A549 (cell line): ENCODE measurements around the gene SLC1A1. TPM values are rescaled to one million over a fixed set of nuclear protein-coding genes. Genes with fewer than 3 reads are reported as not detected.

Experiments used
- ATAC-seq, 2 experiments: fragments of 200-7000 bp in 1 of 2; fragments of >200 bp in 1 of 2; cut with Nextera tagmentation in 1 of 2; cut with Tn5 transposase in 1 of 2; 3 replicates each; pipeline versions ENCODE4 v1.8.0 to v1.9.1; 2018 to 2020; ENCODE audit warnings: mild to moderate bottlenecking in 1 of 2, moderate library complexity in 1 of 2
- CTCF ChIA-PET: fragments of 300-600 bp; sonication (Branson Sonifier 250); formaldehyde crosslinking; extraction: SDS; loops from one replicate; lab custom pipeline; 2021; ENCODE audit warnings: antibody characterized with exemption, inconsistent platforms; lab: Yijun Ruan, JAX
- POLR2A ChIA-PET: fragments of 350-600 bp; formaldehyde crosslinking; extraction: SDS; loops from one replicate; lab custom pipeline; 2021; ENCODE audit warnings: antibody characterized with exemption, inconsistent platforms; lab: Yijun Ruan, JAX
- DNase-seq, 2 experiments: peaks; one replicate each; pipeline versions ENCODE4 v3.0.0 to v3.0.0-alpha.2; 2011 to 2016; ENCODE audit warnings: low read depth in 1 of 2, low spot score in 1 of 2
- FAIRE-seq: peaks from 2 replicates; lab custom pipeline; 2011; peaks lifted over from hg19 to GRCh38; lab: Jason Lieb, UNC
- H3K27ac ChIP-seq, 2 experiments: fragments of >200 bp; sonication (Bioruptor Twin); formaldehyde crosslinking; 3 replicates each; pipeline ENCODE4 v1.5.1; 2016 to 2017
- H3K4me1 ChIP-seq: fragments of >200 bp; sonication (Bioruptor Twin); formaldehyde crosslinking; 3 replicates; pipeline ENCODE4 v1.6.1; 2016
- H3K4me2 ChIP-seq: fragments of >200 bp; sonication (Bioruptor Twin); formaldehyde crosslinking; 3 replicates; pipeline ENCODE4 v1.6.1; 2016
- H3K4me3 ChIP-seq: fragments of >200 bp; sonication (Bioruptor Twin); formaldehyde crosslinking; 3 replicates; pipeline ENCODE4 v1.5.1; 2016
- H3K9me3 ChIP-seq: fragments of >200 bp; sonication (Bioruptor Twin); formaldehyde crosslinking; 3 replicates; pipeline ENCODE4 v1.6.1; 2016
- ATOH8 ChIP-seq: fragments of 250-450 bp; sonication (Bioruptor Pico); IDR thresholded peaks from 2 replicates; pipeline ENCODE4 v1.5.0; 2020; ENCODE audit warnings: low read depth, mild to moderate bottlenecking, moderate library complexity
- BCL3 ChIP-seq: fragments of >200 bp; sonication (Bioruptor Twin); formaldehyde crosslinking; IDR thresholded peaks from 3 replicates; pipeline ENCODE4 v1.6.1; 2016
- CBX2 ChIP-seq: fragments of 200-600 bp; sonication (generic); IDR thresholded peaks from 2 replicates; pipeline ENCODE4 v1.6.1; 2016; ENCODE audit warnings: low read depth, mild to moderate bottlenecking, borderline replicate concordance
- CEBPB ChIP-seq, 2 experiments: fragments of >200 bp in 1 of 2; sonication (Bioruptor Twin) in 1 of 2; formaldehyde crosslinking in 1 of 2; IDR thresholded peaks; 2 replicates each; pipeline ENCODE4 v1.6.1; 2012 to 2016
- CHD2 ChIP-seq: fragments of 150-350 bp; IDR thresholded peaks from 2 replicates; pipeline ENCODE4 v1.6.1; 2014; ENCODE audit warnings: low read length; ENCODE audit not compliant: partially characterized antibody
- E2F6 ChIP-seq: IDR thresholded peaks from 2 replicates; pipeline ENCODE4 v1.6.1; 2012; ENCODE audit warnings: low read depth, borderline replicate concordance
- EHF ChIP-seq: fragments of 250-450 bp; sonication (Bioruptor Pico); IDR thresholded peaks from 2 replicates; pipeline ENCODE4 v1.5.0; 2020; ENCODE audit warnings: mild to moderate bottlenecking
- ELK1 ChIP-seq: fragments of 150-350 bp; IDR thresholded peaks from 2 replicates; pipeline ENCODE4 v1.6.1; 2014; ENCODE audit warnings: low read depth, mild to moderate bottlenecking, low read length
- EP300 ChIP-seq, 2 experiments: fragments of >200 bp; sonication (Bioruptor Twin); formaldehyde crosslinking; IDR thresholded peaks; 2 replicates in 1 of 2; 3 replicates in 1 of 2; pipeline ENCODE4 v1.6.1; 2016 to 2017
- FOSB ChIP-seq: fragments of 250-450 bp; sonication (Bioruptor Pico); IDR thresholded peaks from 2 replicates; pipeline ENCODE4 v1.5.0; 2020; ENCODE audit warnings: mild to moderate bottlenecking, moderate library complexity
- GATA3 ChIP-seq: IDR thresholded peaks from 2 replicates; pipeline ENCODE4 v1.6.1; 2012; ENCODE audit warnings: borderline replicate concordance
- HES2 ChIP-seq: fragments of >200 bp; sonication (Bioruptor Twin); formaldehyde crosslinking; IDR thresholded peaks from 2 replicates; pipeline ENCODE4 v1.6.1; 2016
- HEYL ChIP-seq: fragments of 250-450 bp; sonication (Bioruptor Pico); IDR thresholded peaks from 2 replicates; pipeline ENCODE4 v1.8.0; 2021; ENCODE audit warnings: mild to moderate bottlenecking, moderate library complexity
- HMGXB4 ChIP-seq: fragments of 250-450 bp; sonication (Bioruptor Pico); IDR thresholded peaks from 2 replicates; pipeline ENCODE4 v1.5.0; 2021; ENCODE audit warnings: mild to moderate bottlenecking, moderate library complexity, borderline replicate concordance
- HOXB5 ChIP-seq: fragments of 250-450 bp; sonication (Bioruptor Pico); IDR thresholded peaks from 2 replicates; pipeline ENCODE4 v1.5.0; 2020; ENCODE audit warnings: mild to moderate bottlenecking, moderate library complexity
- KDM1A ChIP-seq: fragments of 200-600 bp; sonication (generic); IDR thresholded peaks from 2 replicates; pipeline ENCODE4 v1.6.1; 2016; ENCODE audit warnings: low read depth, mild to moderate bottlenecking
- KDM5A ChIP-seq: fragments of 200-600 bp; sonication (generic); IDR thresholded peaks from 2 replicates; pipeline ENCODE4 v1.6.1; 2016; ENCODE audit warnings: antibody characterized with exemption, mild to moderate bottlenecking
- MAFK ChIP-seq: fragments of 450-650 bp; IDR thresholded peaks from 2 replicates; pipeline ENCODE4 v1.6.1; 2014; ENCODE audit not compliant: partially characterized antibody
- MAX ChIP-seq: IDR thresholded peaks from 2 replicates; pipeline ENCODE4 v1.6.1; 2012
- MAZ ChIP-seq: fragments of 150-350 bp; IDR thresholded peaks from 2 replicates; pipeline ENCODE4 v1.6.1; 2014; ENCODE audit warnings: antibody characterized with exemption, low read depth, low read length, borderline replicate concordance
- NFE2L2 ChIP-seq: fragments of 150-350 bp; conservative IDR thresholded peaks from 2 replicates; pipeline ENCODE4 v1.6.1; 2014; ENCODE audit warnings: low read length
- POLR2A ChIP-seq: IDR thresholded peaks from 2 replicates; pipeline ENCODE4 v1.6.1; 2012; ENCODE audit warnings: mild to moderate bottlenecking, low read length
- RARB ChIP-seq: fragments of 250-450 bp; sonication (Bioruptor Pico); IDR thresholded peaks from 2 replicates; pipeline ENCODE4 v1.8.0; 2021; ENCODE audit warnings: mild to moderate bottlenecking, moderate library complexity
- RNF2 ChIP-seq: fragments of 200-600 bp; sonication (generic); IDR thresholded peaks from 2 replicates; pipeline ENCODE4 v1.6.1; 2016; ENCODE audit warnings: low read depth, mild to moderate bottlenecking, antibody characterized with exemption, moderate library complexity, borderline replicate concordance
- TP53 ChIP-seq: fragments of 250-450 bp; sonication (Bioruptor Pico); IDR thresholded peaks from 2 replicates; pipeline ENCODE4 v1.5.0; 2021; ENCODE audit warnings: mild to moderate bottlenecking, moderate library complexity
- USF2 ChIP-seq: fragments of 450-650 bp; IDR thresholded peaks from 2 replicates; pipeline ENCODE4 v1.6.1; 2014; ENCODE audit warnings: antibody characterized with exemption
- ZSCAN20 ChIP-seq: fragments of 250-450 bp; sonication (Bioruptor Pico); IDR thresholded peaks from 2 replicates; pipeline ENCODE4 v1.8.0; 2022; ENCODE audit warnings: mild to moderate bottlenecking, moderate library complexity
- WGBS: methylation state at CpG from one replicate; pipeline ENCODE4 v1.1.6; 2017; ENCODE audit errors: missing lambda C conversion rate; 5-methylcytosine and 5-hydroxymethylcytosine counted together
- polyA plus RNA-seq, 4 experiments: library from polyadenylated mRNA; depleted of rRNA in 3 of 4; stranded (reverse); fragments of >200 nt; fragmentation: RNase III in 1 of 4; extraction: RNeasy Plus Mini Kit Qiagen cat#74134 plus additional on column Dnase treatment in 1 of 4; gene quantifications; 2 replicates in 3 of 4; 3 replicates in 1 of 4; pipeline ENCODE4 v1.2.3, GENCODE V29; 2011 to 2017

Gene SLC1A1
- polyA plus RNA-seq, 2 of the 4 experiments (the other 2 are of a cell fraction), result 0.66 to 1.3 TPM

GRCh38 chr9:4592295-4592694 lies 102.0 kb downstream of the SLC1A1 start:
- DNase-seq, result no peak
- 57% methylated on average over 3 of the region's 3 CpGs for WGBS
- no peak overlapping the region for H3K4me3 ChIP-seq
- POLR2A ChIA-PET, result no interaction called here
- TF ChIP-seq TP53 (CRISPR knock-in tag), result no peak
- TF ChIP-seq CBX2, result no peak
- no peak for TF ChIP-seq ZSCAN20
- TF ChIP-seq EHF (CRISPR knock-in tag), result no peak
- TF ChIP-seq RNF2, result no peak
- TF ChIP-seq RARB, result no peak
- TF ChIP-seq CHD2, result no peak
- TF ChIP-seq ATOH8 (CRISPR knock-in tag), result no peak
- TF ChIP-seq E2F6, result no peak
- no peak for TF ChIP-seq KDM5A
- TF ChIP-seq, all 56 proteins: peak for 0
- CTCF ChIA-PET, result interaction anchor here (2.1 kb wide), 1 partner anchor 12 kb away, joined by 11 read pairs; no protein-coding TSS in a partner anchor
- Histone ChIP-seq H3K4me2 (no peak overlapping the region), H3K27ac (no peak overlapping the region), H3K4me1 (no peaks in the 10 kb centered on the region), H3K9me3 (no peaks in the 10 kb centered on the region)
- ATAC-seq (no peak), FAIRE-seq (no peak)

GRCh38 chr9:4592886-4593285 lies 102.6 kb downstream of the SLC1A1 start:
- no peak for FAIRE-seq
- POLR2A ChIA-PET, result no interaction called here
- no peak for TF ChIP-seq CEBPB (IDR thresholded peaks at IDR 0.05)
- no peak for TF ChIP-seq HES2
- TF ChIP-seq FOSB (CRISPR knock-in tag), result no peak
- no peak for TF ChIP-seq HEYL (CRISPR knock-in tag)
- no peak for TF ChIP-seq NFE2L2
- TF ChIP-seq KDM1A, result no peak
- TF ChIP-seq POLR2A, result no peak
- no peak for TF ChIP-seq MAX
- no peak for TF ChIP-seq RARB
- no peak for TF ChIP-seq BCL3
- no peak for TF ChIP-seq HOXB5 (CRISPR knock-in tag)
- TF ChIP-seq ELK1, result no peak
- TF ChIP-seq EHF (CRISPR knock-in tag), result no peak
- TF ChIP-seq MAFK, result no peak
- TF ChIP-seq EP300 (IDR thresholded peaks at IDR 0.05), result no peak
- no peak for TF ChIP-seq CBX2
- TF ChIP-seq USF2, result no peak
- no peak for TF ChIP-seq GATA3
- no peak for TF ChIP-seq HMGXB4 (CRISPR knock-in tag)
- TF ChIP-seq MAZ, result no peak

More at GRCh38 chr9:4592886-4593285, 102.6 kb downstream of the SLC1A1 start:
- Histone ChIP-seq H3K27ac (no peak overlapping the region), H3K9me3 (no peaks in the 10 kb centered on the region), H3K4me2 (no peak overlapping the region), H3K4me3 (no peak overlapping the region), H3K4me1 (no peaks in the 10 kb centered on the region)
- CTCF ChIA-PET, result interaction anchor here (0.7 to 1.2 kb wide), 2 partner anchors 11 to 114 kb away, joined by 3 to 6 read pairs; no protein-coding TSS in a partner anchor
- DNase-seq, result no peak
- ATAC-seq, result no peak
- WGBS, result 88% methylated on average over 1 of the region's 1 CpG
